Measurements from ENCODE around the gene PPARG.

DNA sequence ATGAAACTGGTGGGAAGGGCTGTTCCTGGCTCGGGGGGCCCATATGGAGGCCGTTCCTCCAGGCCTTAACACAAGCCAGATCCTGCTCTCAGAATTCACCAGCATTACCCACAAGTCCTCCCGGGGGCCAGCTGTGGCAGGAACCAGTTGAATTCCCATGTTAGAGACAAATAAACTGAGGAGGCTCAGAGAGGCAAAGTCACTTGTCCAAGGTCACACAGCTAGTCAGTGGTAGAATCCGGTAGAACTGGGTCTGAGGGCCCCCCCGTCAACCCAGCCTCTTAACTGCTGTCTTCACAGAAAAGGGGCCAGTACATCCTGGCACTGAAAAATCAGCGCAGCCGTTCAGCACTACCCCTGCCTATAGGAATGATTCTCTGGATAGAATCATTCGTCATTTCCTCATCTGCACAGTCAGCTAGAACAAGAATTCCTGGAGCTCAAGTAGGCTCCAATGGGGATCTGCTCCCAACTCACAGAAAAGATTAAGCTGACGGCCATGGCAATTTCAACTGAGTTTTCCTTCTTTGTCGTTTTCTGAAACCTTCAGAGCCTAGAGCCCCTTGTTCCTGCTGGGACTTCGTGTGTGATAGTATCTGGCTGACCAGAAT is 183.2 kb downstream of the PPARG start:
- TF ChIP-seq EZH2 (IDR thresholded peaks at IDR 0.05; ENCODE audit: insufficient read depth, poor library complexity, severe bottlenecking) (no peak), EZH2phosphoT487 (IDR thresholded peaks at IDR 0.05; ENCODE audit: insufficient read depth, low read depth) (no peak)
